GM23338 (cell line): ENCODE measurements around the gene LTA4H. TPM values are rescaled to one million over a fixed set of nuclear protein-coding genes. Genes with fewer than 3 reads are reported as not detected.

Source experiments
- ATAC-seq: fragments of 200-7000 bp; cut with Tn5 transposase; 3 replicates; pipeline ENCODE4 v1.9.1; 2020
- DNase-seq: peaks from one replicate; pipeline ENCODE4 v3.0.0-alpha.2; 2015; ENCODE audit warnings: low spot score
- H2AFZ ChIP-seq: fragments of 200-600 bp; sonication (generic); 2 replicates; pipeline ENCODE4 v1.8.0; 2016; ENCODE audit warnings: antibody characterized with exemption, mild to moderate bottlenecking, moderate library complexity
- H3F3A ChIP-seq: fragments of 200-600 bp; sonication (generic); replicated peaks from 2 replicates; pipeline ENCODE4 v1.8.0; 2017; ENCODE audit warnings: antibody characterized with exemption, mixed run types, low read depth
- H3K27ac ChIP-seq: fragments of 200-600 bp; sonication (generic); 2 replicates; pipeline ENCODE4 v1.6.1; 2016; ENCODE audit warnings: low read depth
- H3K27me3 ChIP-seq: fragments of 200-600 bp; sonication (generic); 2 replicates; pipeline ENCODE4 v1.8.0; 2016; ENCODE audit warnings: mild to moderate bottlenecking, mixed run types, moderate library complexity; ENCODE audit not compliant: insufficient read depth
- H3K36me3 ChIP-seq: fragments of 200-600 bp; sonication (generic); 2 replicates; pipeline ENCODE4 v1.8.0; 2016; ENCODE audit warnings: mild to moderate bottlenecking; ENCODE audit not compliant: insufficient read depth
- H3K4me1 ChIP-seq: fragments of 200-600 bp; sonication (generic); 2 replicates; pipeline ENCODE4 v1.8.0; 2016; ENCODE audit warnings: mild to moderate bottlenecking, moderate library complexity; ENCODE audit not compliant: insufficient read depth
- H3K4me2 ChIP-seq: fragments of 200-600 bp; sonication (generic); 2 replicates; pipeline ENCODE4 v1.7.1; 2017; ENCODE audit warnings: mixed run types
- H3K4me3 ChIP-seq: fragments of 200-600 bp; sonication (generic); 2 replicates; pipeline ENCODE4 v1.6.1; 2016; ENCODE audit warnings: mixed run types
- H3K79me2 ChIP-seq: fragments of 200-600 bp; sonication (generic); replicated peaks from 2 replicates; pipeline ENCODE4 v1.8.0; 2017; ENCODE audit warnings: mild to moderate bottlenecking; ENCODE audit not compliant: insufficient read depth
- H3K9me2 ChIP-seq: fragments of 200-600 bp; sonication (generic); 2 replicates; pipeline ENCODE4 v1.8.0; 2017; ENCODE audit not compliant: insufficient read depth
- H4K20me1 ChIP-seq: fragments of 200-600 bp; sonication (generic); replicated peaks from 2 replicates; pipeline ENCODE4 v1.8.0; 2017; ENCODE audit warnings: mild to moderate bottlenecking; ENCODE audit not compliant: insufficient read depth
- H3K27ac Mint-ChIP-seq: 2 replicates; pipeline ENCODE4 v1.8.0; 2020; ENCODE audit warnings: inconsistent platforms, mild to moderate bottlenecking, moderate library complexity, mixed read lengths
- H3K27me3 Mint-ChIP-seq: 3 replicates; pipeline ENCODE4 v1.8.0; 2022; ENCODE audit warnings: low read depth, mild to moderate bottlenecking, moderate library complexity, mixed read lengths, inconsistent platforms; ENCODE audit not compliant: insufficient read depth, poor library complexity
- H3K36me3 Mint-ChIP-seq: 3 replicates; pipeline ENCODE4 v1.8.0; 2021; ENCODE audit warnings: low read depth, mild to moderate bottlenecking, inconsistent platforms, moderate library complexity, mixed read lengths
- H3K4me1 Mint-ChIP-seq: 3 replicates; pipeline ENCODE4 v1.8.0; 2020; ENCODE audit warnings: mild to moderate bottlenecking, inconsistent platforms, mixed read lengths
- H3K4me3 Mint-ChIP-seq: 3 replicates; pipeline ENCODE4 v1.8.0; 2021; ENCODE audit warnings: moderate library complexity, mild to moderate bottlenecking, inconsistent platforms, mixed read lengths
- H3K9me3 Mint-ChIP-seq: 3 replicates; pipeline ENCODE4 v1.8.0; 2020; ENCODE audit warnings: moderate library complexity, mild to moderate bottlenecking, inconsistent platforms, mixed read lengths
- CREB1 ChIP-seq: fragments of 250-450 bp; sonication (Bioruptor Pico); IDR thresholded peaks from 2 replicates; pipeline ENCODE4 v1.5.0; 2020; ENCODE audit warnings: low read depth, mild to moderate bottlenecking, moderate library complexity
- CTCF ChIP-seq, 2 experiments: fragments of 200-600 bp in 1 of 2; sonication (generic) in 1 of 2; conservative IDR thresholded peaks; 2 replicates each; pipeline versions ENCODE4 v1.5.1 to v1.6.1; 2016 to 2017; ENCODE audit warnings: antibody characterized with exemption in 2 of 2, low read depth in 2 of 2, mild to moderate bottlenecking in 2 of 2, moderate library complexity in 1 of 2
- ETS1 ChIP-seq: IDR thresholded peaks from 2 replicates; pipeline ENCODE4 v1.6.1; 2016; ENCODE audit warnings: antibody characterized with exemption
- EZH2 ChIP-seq: fragments of 200-600 bp; sonication (generic); IDR thresholded peaks from one replicate; pipeline ENCODE4 v1.8.0; 2017; ENCODE audit warnings: antibody characterized with exemption, mild to moderate bottlenecking, low read depth; ENCODE audit not compliant: unreplicated experiment
- EZH2phosphoT487 ChIP-seq: fragments of 200-600 bp; sonication (generic); IDR thresholded peaks from one replicate; pipeline ENCODE4 v1.8.1; 2018; ENCODE audit warnings: antibody characterized with exemption; ENCODE audit not compliant: unreplicated experiment
- JUNB ChIP-seq: IDR thresholded peaks from one replicate; pipeline ENCODE4 v1.6.1; 2016; ENCODE audit warnings: antibody characterized with exemption; ENCODE audit not compliant: unreplicated experiment
- NANOG ChIP-seq: IDR thresholded peaks from 2 replicates; pipeline ENCODE4 v1.6.1; 2016; ENCODE audit warnings: antibody characterized with exemption, borderline replicate concordance
- POLR2AphosphoS5 ChIP-seq: IDR thresholded peaks from 2 replicates; pipeline ENCODE4 v1.6.1; 2016; ENCODE audit warnings: antibody characterized with exemption, low read depth
- REST ChIP-seq: IDR thresholded peaks from one replicate; pipeline ENCODE4 v1.6.1; 2018; ENCODE audit warnings: antibody characterized with exemption; ENCODE audit not compliant: unreplicated experiment
- STAT1 ChIP-seq: IDR thresholded peaks from one replicate; pipeline ENCODE4 v1.6.1; 2016; ENCODE audit warnings: antibody characterized with exemption; ENCODE audit not compliant: unreplicated experiment
- ZNF114 ChIP-seq: fragments of 250-450 bp; sonication (Bioruptor Pico); IDR thresholded peaks from 2 replicates; pipeline ENCODE4 v1.5.0; 2020; ENCODE audit warnings: mild to moderate bottlenecking, moderate library complexity
- ZNF331 ChIP-seq: fragments of 250-450 bp; sonication (Bioruptor Pico); IDR thresholded peaks from 2 replicates; pipeline ENCODE4 v1.5.0; 2020; ENCODE audit warnings: low read depth, mild to moderate bottlenecking, moderate library complexity
- ZNF462 ChIP-seq: fragments of 250-450 bp; sonication (Bioruptor Pico); IDR thresholded peaks from 2 replicates; pipeline ENCODE4 v1.5.0; 2020; ENCODE audit warnings: mild to moderate bottlenecking, moderate library complexity
- polyA plus RNA-seq: library from polyadenylated mRNA; unstranded; fragments of >200 nt; fragmentation: Nextera tagmentation; extraction: Ambion mirVana; gene quantifications from 2 replicates; pipeline ENCODE4 v1.2.1, GENCODE V29; 2016
- total RNA-seq: library from RNA; depleted of rRNA; stranded (reverse); fragments of >200 nt; shearing (Covaris generic); gene quantifications from 2 replicates; pipeline ENCODE4 v1.2.3, GENCODE V29; 2014

LTA4H gene
- total and polyA plus RNA-seq, 2 experiments from 2014 or later: 84.4 to 189 TPM

DNA sequence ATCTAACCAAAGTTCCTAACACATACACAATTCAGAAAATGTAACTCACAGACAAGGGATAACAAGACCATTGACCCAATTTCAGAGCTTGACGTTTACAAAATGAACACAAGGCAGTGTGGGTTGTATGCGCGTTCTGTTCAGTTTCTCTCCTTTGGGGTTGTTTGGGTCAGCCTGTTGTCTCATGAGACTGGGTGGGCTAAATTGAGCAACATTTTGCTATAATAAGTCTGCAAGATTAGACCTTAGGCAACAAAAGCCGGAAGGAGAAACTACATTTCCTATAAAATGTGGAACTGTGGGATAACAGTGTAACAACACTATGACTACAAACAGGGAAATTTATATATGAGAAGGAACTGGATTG is 18.8 kb upstream of the LTA4H start:
- Mint-ChIP-seq H3K9me3 (peaks cover 14% of the 10 kb centered on the region; the same call in 2 of the 3 replicates), H3K4me1 (no peaks in the 10 kb centered on the region), H3K4me3 (no peak overlapping the region), H3K27ac (no peak overlapping the region), H3K36me3 (no peaks in the 10 kb centered on the region), H3K27me3 (peaks cover 5% of the 10 kb centered on the region)
- no peak overlapping the region for H3K4me2 ChIP-seq
- peaks cover 7% of the 10 kb centered on the region; the same call in 1 of the 2 replicates for H3K9me2 ChIP-seq
- H2AFZ ChIP-seq: no peak overlapping the region
- no peaks in the 10 kb centered on the region for H3K27me3 ChIP-seq
- no peak for TF ChIP-seq ETS1
- TF ChIP-seq ZNF331 (CRISPR knock-in tag): no peak
- TF ChIP-seq CTCF (conservative IDR thresholded peaks at IDR 0.05; ENCODE audit: low read depth in 2 of 2): no peak
- no peak for TF ChIP-seq EZH2phosphoT487
- no peak for TF ChIP-seq EZH2
- no peak for TF ChIP-seq ZNF114
- no peak for TF ChIP-seq NANOG
- TF ChIP-seq ZNF462: no peak
- TF ChIP-seq REST: no peak
- no peak for TF ChIP-seq STAT1
- no peak for TF ChIP-seq JUNB
- TF ChIP-seq CREB1 (CRISPR knock-in tag): no peak
- TF ChIP-seq POLR2AphosphoS5: no peak
- H3K36me3 ChIP-seq: no peaks in the 10 kb centered on the region
- no peak overlapping the region for H3K27ac ChIP-seq
- H3F3A ChIP-seq: no peaks in the 10 kb centered on the region
- H3K79me2 ChIP-seq: no peaks in the 10 kb centered on the region
- ATAC-seq (no peak), DNase-seq (no peak)
- H3K4me1 ChIP-seq: no peaks in the 10 kb centered on the region
- H3K4me3 ChIP-seq: no peak overlapping the region
- H4K20me1 ChIP-seq: no peaks in the 10 kb centered on the region
